Myocyte (in vitro differentiated cells): ENCODE data around the gene ANXA6. TPM values are rescaled to one million over a fixed set of nuclear protein-coding genes. Genes with fewer than 3 reads are reported as not detected.
A peak's percentile ranks its signal among the peaks of the same experiment; 100 is the strongest.

Source experiments
- DNase-seq: peaks from one replicate; pipeline ENCODE4 v3.0.0-alpha.2; 2012; ENCODE audit warnings: low read depth
- total RNA-seq: library from RNA; depleted of rRNA; stranded (reverse); fragments of >200 nt; gene quantifications from 2 replicates; pipeline ENCODE4 v1.2.3, GENCODE V29; 2014

ANXA6 gene
- total RNA-seq, 1 donor from 2014 or later: 661 TPM

- DNase-seq: no peak
Measured at GRCh38 chr5:151067632-151068432, 89.7 kb downstream of the ANXA6 start.

- DNase-seq: no peak
Measured at GRCh38 chr5:151066920-151067319, 90.7 kb downstream of the ANXA6 start.

- DNase-seq: no peak
Measured at GRCh38 chr5:151065609-151066008, 92.0 kb downstream of the ANXA6 start.

- DNase-seq: no peak
Measured at GRCh38 chr5:151064916-151065499, 92.6 kb downstream of the ANXA6 start.

- peak; percentile 92 for DNase-seq
Measured at GRCh38 chr5:151063142-151063989, 94.2 kb downstream of the ANXA6 start.

GRCh38 chr5:151062405-151063141 is 95.0 kb downstream of the ANXA6 start:
- DNase-seq: no peak

GRCh38 chr5:151060742-151061141 is 96.8 kb downstream of the ANXA6 start:
- DNase-seq: peak; percentile 79

- DNase-seq: peak; percentile 52
Measured at GRCh38 chr5:151058891-151059489, 98.6 kb downstream of the ANXA6 start.

GRCh38 chr5:151058301-151058700 is 99.3 kb downstream of the ANXA6 start:
- no peak for DNase-seq

- no peak for DNase-seq
Measured at GRCh38 chr5:151056379-151057325, 100.9 kb downstream of the ANXA6 start.

- no peak for DNase-seq
Measured at GRCh38 chr5:151055336-151055735, 102.2 kb downstream of the ANXA6 start.

GRCh38 chr5:151054709-151055108 is 102.9 kb downstream of the ANXA6 start:
- DNase-seq: no peak

GRCh38 chr5:151053796-151054462 is 103.7 kb downstream of the ANXA6 start:
- DNase-seq: no peak

GRCh38 chr5:151052836-151053235 is 104.7 kb downstream of the ANXA6 start:
- no peak for DNase-seq

GRCh38 chr5:151051931-151052608 is 105.5 kb downstream of the ANXA6 start:
- DNase-seq: no peak

- peak; percentile 86 for DNase-seq
Measured at GRCh38 chr5:151051066-151051930, 106.3 kb downstream of the ANXA6 start.
